Breast epithelium (tissue), 3 donors: ENCODE results near the gene SNAI3.

Experiments
- CTCF ChIP-seq, 3 donors: fragments of 450-650 bp; IDR thresholded peaks; one replicate each; pipeline ENCODE4 v1.5.1; 2016 to 2017; ENCODE audit warnings: antibody characterized with exemption in 3 of 3, mild to moderate bottlenecking in 3 of 3, moderate library complexity in 3 of 3
- POLR2A ChIP-seq: fragments of 450-650 bp; IDR thresholded peaks from one replicate; pipeline ENCODE4 v1.6.1; 2016; ENCODE audit warnings: antibody characterized with exemption, mild to moderate bottlenecking, moderate library complexity

DNA sequence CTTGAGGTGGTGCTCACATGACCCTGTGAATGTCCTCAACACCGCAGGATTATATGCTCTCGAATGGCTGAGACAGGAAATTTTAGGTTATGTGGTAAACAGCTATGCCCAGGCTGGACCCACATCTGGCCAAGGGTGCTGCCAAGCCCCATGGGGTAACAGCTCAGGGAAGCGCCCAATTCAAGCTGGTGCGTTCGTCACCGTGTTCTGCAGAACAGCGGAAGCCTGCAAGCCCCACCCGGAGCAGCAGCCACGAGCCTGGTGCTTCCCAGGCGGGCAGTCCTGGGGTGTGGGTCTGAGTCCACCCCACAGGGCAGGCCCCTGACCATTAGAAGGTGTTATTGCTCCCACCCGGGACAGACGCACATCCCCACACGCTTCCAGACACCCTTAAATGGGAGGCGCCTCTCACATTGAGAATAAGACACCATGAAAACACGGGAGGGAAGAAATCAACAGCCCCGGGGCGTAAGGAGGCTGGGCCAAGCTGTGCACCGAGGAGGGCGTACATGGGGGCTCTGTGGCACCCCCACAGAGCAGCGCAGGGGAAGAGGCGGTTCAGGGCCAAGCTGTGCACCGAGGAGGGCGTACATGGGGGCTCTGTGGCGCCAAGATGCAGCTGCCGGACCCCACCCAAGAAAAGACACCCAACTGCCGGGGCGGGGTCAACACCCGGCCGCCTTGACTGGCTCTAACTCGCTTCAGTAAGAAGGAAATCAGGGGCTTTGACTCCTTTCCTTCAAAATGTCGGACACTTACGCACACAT, 32.5 kb downstream of the SNAI3 start:
- no peak for TF ChIP-seq CTCF (IDR thresholded peaks at IDR 0.05)
- TF ChIP-seq POLR2A = no peak
